Gastrocnemius medialis (tissue), 4 donors: Measurements from ENCODE around the gene ARFGAP1.

ENCODE experiments used
- CTCF ChIP-seq, 5 experiments: fragments of 450-650 bp in 3 of 5; fragments of 200-600 bp in 2 of 5; sonication (generic) in 2 of 5; IDR thresholded peaks in 4 of 5; conservative IDR thresholded peaks in 1 of 5; 1 replicate in 4 of 5; 2 replicates in 1 of 5; pipeline ENCODE4 v1.5.1; 2016 to 2019; ENCODE audit warnings: antibody characterized with exemption in 5 of 5, mild to moderate bottlenecking in 3 of 5, moderate library complexity in 3 of 5
- POLR2A ChIP-seq, 2 donors: fragments of 450-650 bp; IDR thresholded peaks; one replicate each; pipeline ENCODE4 v1.6.1; 2017; ENCODE audit warnings: antibody characterized with exemption in 2 of 2, mild to moderate bottlenecking in 2 of 2, moderate library complexity in 2 of 2

GRCh38 chr20:63238514-63239125 is 34.0 kb upstream of the ARFGAP1 start:
- TF ChIP-seq CTCF (IDR thresholded peaks at IDR 0.05 in 4 of 5, conservative IDR thresholded peaks at IDR 0.05 in 1 of 5) (no peak), POLR2A (IDR thresholded peaks at IDR 0.05) (no peak)
